NT2/D1 (cell line): Measurements from ENCODE around the gene ZPR1.

ENCODE experiments used
- SUZ12 ChIP-seq: IDR thresholded peaks from 2 replicates; pipeline ENCODE4 v1.6.1; 2011; ENCODE audit not compliant: insufficient read length, insufficient read depth; ENCODE audit errors: extremely low read depth
- YY1 ChIP-seq: IDR thresholded peaks from 2 replicates; pipeline ENCODE4 v1.6.1; 2011; ENCODE audit not compliant: insufficient read length, insufficient read depth
- ZNF274 ChIP-seq: IDR thresholded peaks from 2 replicates; pipeline ENCODE4 v1.6.1; 2011; ENCODE audit warnings: mild to moderate bottlenecking, low read depth, low read length

DNA sequence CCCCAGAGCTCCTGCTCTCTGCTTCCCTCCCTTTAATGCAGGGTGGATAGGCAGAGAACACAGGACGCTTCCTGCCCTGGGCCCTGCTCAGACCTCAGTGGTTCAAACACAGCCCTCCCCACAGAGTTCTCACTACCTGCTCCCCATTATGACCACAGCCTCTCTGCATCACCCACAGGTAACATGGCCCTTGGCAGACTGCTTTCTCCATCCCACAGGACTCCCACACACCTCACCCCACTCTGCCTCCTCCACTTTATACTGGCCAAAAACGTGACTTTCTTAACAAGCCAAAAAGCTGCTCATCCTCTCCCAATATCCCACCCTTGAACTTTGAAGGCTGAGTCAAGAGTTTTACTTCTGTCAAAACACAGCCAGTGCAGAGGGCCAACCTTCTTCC, 48.8 kb downstream of the ZPR1 start:
- no peak for TF ChIP-seq ZNF274
- no peak for TF ChIP-seq SUZ12
- TF ChIP-seq YY1 = no peak
